NOMO-1 treated with dmso at 0.1 percent for 144 hours (cell line): ENCODE results near the gene NOL9.
"Not testable (repeated sequence)": the region's sequence is repeated elsewhere in the genome, so short reads cannot be mapped to it uniquely, and the experiment has no call there.

Experiments used
- DNase-seq: peaks from one replicate; lab custom pipeline; 2025; ENCODE audit not compliant: unreplicated experiment; lab: John Stamatoyannopoulos, UW

The NOL9 gene

DNA sequence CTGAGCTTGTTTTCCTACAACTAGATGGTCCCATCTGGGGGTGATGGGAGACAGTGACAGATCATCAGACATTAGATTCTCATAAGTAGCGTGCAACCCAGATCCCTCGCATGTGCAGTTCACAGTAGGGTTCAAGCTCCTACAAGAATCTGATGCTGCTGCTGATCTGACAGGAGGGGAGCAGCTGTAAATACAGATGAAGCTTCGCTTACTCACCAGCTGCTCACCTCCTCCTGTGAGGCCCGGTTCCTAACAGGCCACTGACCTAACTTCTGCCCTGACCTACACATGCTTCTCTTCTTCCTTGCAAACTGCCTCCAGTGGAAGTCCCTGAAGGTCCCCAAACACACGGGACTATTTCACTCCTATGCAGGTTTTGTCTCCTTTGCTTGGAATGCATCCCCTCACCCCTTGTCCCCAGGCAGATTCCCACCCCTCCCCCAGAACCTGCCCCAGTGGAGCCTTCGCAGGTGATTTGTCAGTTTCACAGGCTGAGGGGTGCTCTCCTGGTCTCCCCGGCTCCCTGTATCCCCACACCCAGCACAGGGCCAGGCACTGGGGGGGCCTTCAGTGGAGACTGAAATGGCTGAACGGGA is 19.8 kb upstream of the NOL9 start:
- DNase-seq, result no peak

DNA sequence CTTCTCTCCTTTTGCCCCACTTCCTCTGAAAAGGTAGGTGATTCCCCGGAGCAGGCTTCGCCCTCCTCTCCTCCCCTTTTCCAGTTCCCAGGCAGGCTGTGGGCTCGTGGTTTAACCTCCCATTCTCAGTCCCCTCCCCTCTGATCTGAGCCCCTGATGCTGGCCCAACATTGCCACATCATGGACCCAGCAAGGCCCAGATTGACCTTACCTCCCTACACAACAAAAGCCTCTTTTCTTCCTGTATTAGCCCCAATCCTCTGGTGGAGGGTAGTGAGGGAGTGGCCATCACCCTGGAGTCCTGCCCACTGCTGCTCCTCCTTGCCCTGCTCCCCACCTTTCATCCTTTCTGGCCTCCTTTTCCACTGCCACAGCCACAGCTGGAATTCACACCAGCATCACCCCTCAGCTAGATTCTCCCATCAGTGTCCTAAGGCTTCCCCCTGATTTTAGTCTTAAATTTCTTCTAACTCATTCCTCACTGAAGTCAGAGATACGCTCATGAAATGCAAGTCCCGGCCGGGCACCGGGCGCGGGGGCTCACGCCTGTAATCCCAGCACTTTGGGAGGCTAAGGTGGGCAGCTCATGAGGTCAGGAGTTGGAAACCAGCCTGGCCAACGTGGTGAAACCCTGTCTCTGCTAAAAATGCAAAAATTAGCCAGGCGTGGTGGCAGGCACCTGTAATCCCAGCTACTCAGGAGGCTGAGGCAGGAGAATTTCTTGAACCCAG is 18.5 kb upstream of the NOL9 start:
- DNase-seq, result no peak

DNA sequence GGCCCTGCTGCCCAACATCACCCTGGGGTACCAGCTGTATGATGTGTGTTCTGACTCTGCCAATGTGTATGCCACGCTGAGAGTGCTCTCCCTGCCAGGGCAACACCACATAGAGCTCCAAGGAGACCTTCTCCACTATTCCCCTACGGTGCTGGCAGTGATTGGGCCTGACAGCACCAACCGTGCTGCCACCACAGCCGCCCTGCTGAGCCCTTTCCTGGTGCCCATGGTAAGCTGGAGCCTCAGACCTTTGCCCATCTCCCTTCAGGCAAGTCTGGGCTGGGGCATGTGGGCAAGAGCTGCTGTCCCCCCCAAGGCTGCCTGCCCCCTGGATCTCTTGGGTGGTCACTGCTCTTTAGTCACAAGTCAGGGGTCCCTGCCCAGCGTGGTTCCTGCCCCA is 16.7 kb upstream of the NOL9 start:
- no peak for DNase-seq

DNA sequence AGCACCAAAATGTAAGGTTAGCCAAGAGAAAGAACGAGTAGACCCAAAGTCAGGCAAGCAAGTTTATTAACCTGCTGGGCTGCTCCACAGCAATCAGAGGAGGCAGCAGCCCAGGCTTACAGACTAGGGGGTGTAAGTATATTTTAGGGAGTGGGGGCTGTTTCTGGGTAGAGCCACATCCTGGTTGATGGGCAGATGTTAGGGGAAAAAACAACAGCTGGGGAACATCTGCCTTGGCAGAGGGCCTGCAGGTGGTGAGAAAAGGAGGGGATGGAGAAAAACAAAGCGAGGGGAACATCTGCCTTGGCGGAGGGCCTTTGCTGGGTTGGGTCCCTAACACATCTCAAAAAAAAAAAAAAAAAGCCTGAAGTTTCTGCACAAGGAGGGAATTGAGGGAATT is 15.8 kb upstream of the NOL9 start:
- no peak for DNase-seq

DNA sequence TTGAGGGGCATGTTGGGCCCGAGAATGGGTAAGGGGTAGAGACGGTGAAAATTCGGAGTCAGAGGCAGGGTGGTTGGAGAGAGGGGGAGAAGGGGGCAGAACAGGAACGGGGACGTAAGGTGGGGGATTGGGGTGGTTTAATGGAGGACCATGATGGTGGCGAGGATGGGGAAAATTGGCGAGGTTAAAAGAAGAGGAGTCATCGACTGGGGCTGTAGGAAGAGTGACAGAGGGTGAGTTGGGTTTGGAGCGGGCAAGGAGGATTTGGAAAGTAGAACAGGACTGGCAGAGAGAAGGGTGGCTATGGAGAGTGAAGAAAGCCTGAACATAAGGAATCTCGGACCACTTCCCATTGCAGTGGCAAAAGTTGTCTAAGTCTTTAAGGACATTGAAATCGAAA is 14.7 kb upstream of the NOL9 start:
- DNase-seq, result no peak

DNA sequence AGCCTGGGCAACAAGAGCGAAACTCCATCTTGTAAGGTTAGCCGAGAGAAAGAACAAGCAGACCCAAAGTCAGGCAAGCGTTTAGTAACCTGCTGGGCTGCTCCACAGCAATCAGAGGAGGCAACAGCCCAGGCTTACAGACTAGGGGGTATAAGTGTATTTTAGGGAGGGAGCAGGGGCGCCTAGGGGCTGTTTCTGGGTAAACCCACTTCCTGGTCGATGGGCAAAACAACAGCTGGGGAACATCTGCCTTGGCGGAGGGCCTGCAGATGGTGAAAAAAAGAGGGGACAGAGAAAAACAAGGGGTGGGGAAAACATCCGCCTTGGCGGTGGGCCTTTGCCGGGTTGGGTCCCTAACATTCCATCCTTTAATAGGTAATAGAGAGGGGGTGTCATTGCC is 6.0 kb upstream of the NOL9 start:
- DNase-seq, result no peak

DNA sequence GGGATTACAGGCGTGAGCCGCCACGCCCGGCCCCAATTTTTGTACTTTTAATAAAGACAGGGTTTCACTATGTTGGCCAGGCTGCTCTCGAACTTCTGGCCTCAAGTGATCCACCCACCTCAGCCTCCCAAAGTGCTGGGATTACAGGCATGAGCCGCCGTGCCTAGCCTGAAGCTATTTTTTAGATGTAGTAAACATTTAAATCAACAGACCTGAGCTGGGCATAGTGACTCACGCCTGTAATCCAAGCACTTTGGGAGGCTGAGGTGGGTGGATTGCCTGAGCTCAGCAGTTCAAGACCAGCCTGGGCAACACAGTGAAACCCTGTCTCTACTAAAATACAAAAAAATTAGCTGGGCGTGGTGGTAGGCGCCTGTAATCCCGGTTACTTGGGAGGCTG is 4.8 kb upstream of the NOL9 start:
- not testable (repeated sequence) for DNase-seq

DNA sequence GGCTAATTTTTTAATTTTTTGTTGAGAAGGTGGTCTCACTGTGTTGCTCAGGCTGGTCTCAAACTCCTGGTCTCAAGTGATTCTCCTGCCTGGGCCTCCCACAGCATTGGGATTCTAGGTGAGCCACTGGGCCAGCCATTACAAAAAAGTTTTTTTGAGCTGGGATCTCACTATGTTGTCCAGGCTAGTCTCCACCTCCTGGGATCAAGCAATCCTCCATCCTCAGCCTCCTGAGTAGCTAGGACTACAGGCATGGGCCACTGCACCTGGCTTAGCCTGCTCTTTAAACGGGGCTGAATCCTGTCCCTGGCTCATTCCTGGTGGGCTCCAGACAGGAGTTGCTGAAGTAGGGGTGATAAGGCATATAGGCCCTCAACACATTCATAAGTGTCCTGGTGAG is 3.3 kb upstream of the NOL9 start:
- DNase-seq, result no peak

DNA sequence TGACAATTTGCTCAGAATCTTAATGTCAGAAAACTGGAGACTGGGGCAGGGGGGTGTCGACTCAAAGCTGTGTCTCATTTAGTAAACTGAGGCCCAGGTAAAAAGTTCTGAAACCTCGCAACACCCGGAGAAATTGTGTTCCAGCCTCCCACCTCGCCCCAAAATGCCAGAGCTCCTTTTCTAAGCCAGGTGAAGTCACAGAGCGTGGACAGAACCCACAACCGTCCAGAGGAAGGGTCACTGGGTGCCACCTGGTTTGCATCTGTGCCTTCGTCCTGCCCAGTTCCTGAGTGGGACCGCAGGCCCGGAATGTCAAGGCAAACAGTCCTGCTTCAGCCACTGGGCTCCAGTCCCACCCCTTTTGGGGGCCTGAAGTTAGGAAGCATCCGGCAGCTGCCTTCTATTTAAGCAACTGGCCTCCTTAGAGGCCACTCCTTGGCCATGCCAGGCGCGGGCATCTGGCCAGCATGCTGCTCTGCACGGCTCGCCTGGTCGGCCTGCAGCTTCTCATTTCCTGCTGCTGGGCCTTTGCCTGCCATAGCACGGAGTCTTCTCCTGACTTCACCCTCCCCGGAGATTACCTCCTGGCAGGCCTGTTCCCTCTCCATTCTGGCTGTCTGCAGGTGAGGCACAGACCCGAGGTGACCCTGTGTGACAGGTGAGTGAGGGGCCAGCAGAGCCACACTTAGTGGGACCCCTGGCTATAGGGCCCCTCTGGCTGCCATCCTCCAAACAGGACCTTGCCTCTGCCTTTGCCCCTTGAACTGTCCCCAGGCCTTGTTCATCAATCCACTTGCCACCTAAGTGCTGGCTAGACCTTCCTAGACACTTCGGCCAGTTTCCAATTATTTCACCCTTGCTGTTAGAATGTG is 830 bp upstream of the NOL9 start, which contains the start of gene TAS1R1:
Gene TAS1R1, plus strand, starts transcription at position 401 of the 872 bp plus-strand sequence. Its CDS starts 67 bp downstream, at position 468.
- no peak for DNase-seq

DNA sequence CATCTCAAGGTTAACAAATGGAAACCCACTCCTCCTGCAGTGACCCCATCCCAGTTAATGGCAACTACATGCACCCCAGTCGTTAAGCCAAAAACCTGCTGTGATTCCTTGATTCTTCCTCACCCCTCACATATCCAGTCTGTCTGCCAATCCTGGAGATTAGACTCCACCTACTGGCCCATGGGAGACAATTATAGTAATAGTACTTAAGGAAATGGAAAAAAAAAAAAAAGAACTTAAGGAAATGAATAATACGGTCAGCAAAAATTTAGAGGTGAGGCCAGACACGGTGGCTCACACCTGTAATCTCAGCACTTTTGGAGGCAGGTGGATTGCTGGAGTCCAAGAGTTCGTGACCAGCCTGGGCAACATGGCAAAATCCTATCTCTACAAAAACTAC is 7.0 kb downstream of the NOL9 start:
- no peak for DNase-seq

DNA sequence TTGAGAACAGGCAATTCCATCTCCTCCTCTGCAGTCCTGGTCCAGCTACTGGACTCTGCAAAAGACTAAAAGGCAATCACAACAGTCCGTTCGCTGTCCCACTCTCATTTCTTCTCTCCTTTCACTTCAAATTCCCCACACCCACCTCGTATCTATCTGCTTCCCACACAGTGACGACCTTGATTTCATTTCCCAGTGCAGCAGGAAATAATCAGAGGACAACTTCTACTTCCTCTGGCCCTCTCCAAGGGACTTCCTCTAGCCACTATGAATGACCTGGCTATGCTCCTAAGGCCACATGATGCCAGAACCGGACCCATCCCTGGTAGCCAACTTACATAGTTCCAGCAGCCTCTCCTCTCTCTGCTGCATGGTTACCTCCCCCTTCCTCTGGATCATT is 8.0 kb downstream of the NOL9 start:
- no peak for DNase-seq

DNA sequence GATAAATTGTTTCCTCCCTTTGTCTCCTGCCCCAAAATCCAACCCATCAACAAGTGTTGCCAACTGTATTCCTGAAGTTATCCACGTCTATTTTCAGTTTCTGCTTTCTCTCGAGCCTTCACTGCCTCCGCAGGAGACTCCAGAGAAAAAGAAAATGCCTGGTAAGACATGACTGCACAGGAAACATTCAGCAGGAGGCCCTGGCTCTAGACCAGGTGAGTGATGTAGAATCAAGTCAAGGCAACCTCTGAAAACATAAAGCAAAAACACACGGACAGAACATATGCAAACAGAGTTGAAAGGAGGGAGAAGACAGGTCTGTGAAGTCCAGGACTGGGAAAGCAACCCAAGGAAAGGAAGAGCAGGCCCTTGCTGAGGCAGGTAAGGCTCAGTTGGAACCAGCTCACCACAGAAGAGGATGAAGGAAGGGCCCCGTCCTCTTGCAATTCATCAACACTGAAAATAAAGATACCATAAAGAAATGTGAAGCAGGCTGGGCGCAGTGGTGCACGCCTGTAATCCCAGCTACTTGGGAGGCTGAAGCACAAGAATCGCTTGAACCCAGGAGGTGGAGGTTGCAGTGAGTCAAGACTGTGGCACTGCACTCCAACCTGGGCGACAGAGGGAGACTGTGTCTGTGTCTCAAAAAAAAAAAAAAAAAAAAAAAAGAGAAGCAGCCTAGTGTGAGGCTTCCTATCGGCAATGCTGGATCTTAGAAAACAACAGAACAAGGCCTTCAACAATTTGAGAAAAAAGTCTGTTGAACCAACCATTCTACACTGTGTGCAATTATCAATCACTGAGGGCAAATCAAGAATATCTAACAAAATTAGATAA is 8.8 kb downstream of the NOL9 start:
- no peak for DNase-seq

DNA sequence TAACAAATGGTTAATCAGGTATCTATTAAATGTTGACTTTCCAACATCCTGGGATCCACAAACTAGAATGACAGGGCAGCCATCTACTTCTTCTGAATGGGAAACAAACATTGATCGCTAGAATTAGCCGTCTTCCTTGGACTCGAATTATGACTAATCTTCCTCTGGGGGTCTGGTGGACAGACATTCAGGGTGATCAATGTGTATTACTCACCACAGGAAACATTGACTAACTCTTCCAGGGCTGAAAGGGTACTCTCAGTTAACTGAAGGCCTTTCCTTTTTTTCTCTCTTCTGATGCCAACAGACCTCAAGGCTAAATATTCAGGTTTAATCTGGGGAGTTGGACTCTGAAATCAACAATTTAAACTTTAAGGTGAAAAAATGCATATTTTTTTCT is 9.5 kb downstream of the NOL9 start:
- DNase-seq, result no peak

DNA sequence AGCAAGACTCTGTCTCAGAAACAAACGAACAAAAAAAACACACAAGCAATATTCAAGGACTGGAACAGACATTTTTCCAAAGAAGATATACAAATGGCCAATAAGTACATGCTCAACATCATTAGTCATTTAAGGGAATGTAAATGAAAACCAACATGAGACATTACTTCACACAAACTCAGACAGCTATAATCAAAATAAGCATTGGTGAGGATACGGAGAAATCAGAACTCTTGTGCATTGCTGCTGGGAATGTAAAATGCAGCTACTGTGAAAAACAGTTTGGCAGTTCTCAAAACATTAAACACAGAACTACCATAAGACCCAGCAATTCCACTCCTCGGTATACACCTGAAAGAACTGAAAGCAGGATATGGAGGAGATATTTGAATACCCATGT is 15.4 kb downstream of the NOL9 start:
- no peak for DNase-seq

DNA sequence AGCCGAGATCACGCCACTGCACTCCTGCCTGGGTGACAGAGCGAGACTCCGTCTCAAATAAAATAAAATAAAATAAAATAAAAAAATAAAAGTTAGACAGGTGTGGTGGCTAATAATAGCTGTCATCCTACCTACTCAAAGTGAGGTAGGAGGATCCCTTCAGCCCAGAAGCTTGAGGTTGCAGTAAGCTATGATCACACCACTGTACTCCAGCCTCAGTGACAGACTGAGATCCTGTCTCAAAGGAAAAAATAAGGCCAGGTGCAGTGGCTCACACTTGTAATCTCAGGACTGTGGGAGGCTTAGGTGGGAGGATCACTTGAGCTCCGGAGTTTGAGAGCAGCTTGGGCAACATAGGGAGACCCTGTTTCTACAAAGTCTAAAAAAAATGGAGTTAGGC is 18.0 kb downstream of the NOL9 start:
- DNase-seq, result no peak

DNA sequence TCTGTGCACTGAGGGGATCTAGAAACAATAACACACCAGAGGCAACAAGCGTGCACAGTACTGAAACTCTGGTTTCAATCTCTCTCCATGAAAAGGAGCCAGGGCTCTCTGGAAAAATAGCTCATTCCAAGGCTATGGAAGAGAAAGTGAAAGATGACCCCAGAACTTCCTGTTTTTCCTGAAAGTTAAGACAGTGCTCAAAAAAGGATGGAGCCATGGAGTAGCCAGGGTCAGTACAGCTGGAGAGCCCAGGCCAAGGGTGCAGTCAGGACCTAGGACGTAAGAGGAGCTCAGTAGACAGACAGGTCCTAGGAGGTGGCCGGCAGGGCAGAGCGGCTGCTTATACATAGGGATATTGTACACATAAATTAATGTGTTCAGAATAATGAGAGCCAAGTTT is 19.1 kb downstream of the NOL9 start:
- DNase-seq, result no peak

DNA sequence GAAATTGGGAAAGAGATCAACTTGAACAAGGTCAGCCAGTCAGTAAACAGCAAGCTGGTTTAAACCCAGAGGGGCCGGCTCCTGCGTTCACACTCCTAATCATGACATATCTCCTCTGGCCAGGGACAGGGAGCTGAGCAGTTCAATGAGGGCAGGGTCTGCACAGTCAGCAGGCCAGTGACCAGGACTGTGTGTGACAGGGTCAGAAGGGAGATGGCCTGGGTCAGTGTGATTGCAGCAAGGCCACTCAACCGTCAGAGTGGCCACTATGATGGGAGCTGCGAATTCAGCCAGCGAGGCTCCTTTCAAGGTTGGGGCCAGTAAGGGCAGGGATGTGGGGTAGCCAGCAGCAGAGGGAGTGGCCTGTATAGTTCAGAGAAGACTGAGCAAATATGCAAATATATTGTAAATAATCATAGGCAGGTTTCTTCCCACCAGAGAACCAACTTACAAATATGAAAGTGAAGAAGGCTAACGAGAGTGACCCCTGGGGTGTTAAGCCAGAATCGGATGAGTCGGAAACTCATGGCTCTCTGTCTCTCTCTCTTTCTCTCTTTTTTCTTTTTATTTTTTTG is 20.0 kb downstream of the NOL9 start:
- no peak for DNase-seq

DNA sequence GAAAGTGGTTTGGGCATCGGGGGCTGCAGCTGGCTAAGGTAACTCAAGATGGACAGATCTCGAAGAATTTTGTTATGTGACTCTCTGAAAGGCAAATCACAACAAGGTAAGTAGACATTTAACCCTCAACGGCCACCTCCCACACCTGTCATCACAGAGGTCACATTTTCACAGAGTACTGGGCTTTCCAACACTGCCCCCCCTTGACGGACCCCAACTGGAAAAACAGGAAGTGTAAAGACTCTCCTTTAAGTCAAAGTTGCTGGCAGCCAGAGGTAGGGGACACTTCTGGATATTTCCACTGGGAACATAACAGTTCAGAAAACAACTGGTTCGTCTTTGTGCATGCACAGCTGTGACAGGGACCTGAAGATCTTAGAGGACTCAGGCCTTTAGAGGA is 22.3 kb downstream of the NOL9 start:
- DNase-seq, result no peak

DNA sequence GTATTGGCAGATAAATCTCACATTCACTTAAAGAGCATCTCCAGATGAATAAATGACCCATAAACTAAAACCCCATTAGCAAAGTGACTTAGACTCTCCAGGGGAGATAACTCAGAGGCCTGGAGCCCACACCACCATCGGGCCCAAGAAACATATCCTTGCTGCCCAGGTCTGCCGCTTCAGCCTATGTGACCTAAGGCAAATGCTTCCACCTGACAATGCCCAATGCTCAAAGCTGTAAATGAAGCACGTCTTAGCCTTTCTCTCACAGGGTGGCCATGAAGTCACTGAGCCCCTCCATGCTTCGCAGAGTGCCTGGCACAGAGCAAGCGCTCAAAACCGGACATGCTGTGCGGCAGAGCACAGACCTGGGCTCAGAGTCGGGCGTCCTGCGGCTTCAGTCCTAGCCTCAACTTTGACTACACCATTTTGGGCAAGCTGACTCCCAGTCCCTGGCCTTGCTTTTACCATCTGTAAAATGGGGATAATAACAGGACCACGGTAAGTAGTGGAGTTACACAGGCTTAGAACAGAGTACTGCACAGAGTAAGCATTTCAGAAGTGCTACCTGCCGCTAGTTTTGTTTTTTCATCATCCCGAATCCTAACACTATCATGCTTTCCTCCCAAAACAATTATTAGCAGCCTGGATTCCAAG is 23.7 kb downstream of the NOL9 start:
- no peak for DNase-seq

DNA sequence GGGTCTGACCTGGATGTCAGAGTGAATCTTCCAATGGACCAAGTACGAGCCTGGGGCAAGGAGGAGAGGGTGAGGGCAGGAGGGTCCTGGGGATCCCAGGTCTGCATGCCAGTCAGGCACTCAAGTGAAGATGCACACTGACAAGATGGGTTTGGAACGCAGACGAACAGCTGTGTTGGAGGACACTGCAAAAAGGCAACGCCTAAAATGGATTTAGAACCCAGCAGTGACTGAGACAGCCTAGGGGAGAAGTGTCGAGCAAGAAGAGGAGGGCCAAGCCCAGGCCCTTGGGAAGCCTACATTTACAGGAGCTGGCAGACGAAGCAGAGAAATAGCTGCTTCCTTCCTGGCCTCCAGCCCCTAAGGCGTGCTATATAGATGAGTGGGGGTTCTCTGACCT is 25.8 kb downstream of the NOL9 start:
- DNase-seq, result no peak
